Measurements from ENCODE around the gene DEPDC4. TPM values are rescaled to one million over a fixed set of nuclear protein-coding genes. Genes with fewer than 3 reads are reported as not detected.
A peak's percentile ranks its signal among the peaks of the same experiment; 100 is the strongest.

Gene DEPDC4
- total and polyA plus RNA-seq, 2 of the 4 experiments (the other 2 are of a cell fraction) = 0.72 to 0.79 TPM

DNA sequence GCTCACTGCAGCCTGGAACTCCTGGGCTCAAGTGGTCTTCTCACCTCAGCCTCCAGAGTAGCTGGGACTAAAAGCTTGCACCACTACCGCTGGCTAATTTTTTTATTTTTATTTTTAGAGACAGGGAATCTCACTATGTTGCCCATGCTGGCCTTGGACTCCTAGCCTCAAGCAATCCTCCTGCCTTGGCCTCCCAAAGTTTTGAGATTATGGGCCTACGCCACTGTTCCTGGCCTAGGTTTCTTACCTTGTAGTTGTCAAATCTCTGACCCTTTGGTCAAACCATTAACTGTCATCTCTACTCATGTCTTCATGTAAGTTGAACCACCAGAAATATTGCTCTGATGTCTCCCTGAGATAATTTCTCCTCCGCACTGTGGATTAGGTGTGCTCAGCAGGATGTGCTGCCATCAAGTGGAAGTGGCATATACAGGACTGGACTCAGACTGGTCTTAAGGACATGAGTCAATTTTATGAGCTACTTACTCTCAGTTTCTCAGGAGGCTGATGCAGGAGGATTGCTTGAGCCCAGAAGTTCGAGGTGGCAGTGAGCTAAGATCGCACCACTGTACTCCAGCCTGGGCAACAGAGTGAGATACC, 37.7 kb downstream of the DEPDC4 start:
- no peak overlapping the region for H2AK9ac ChIP-seq (replicated peaks; ENCODE audit: low read depth, low read length, poor library complexity)
- ChIA-PET POLR2A (ENCODE audit: unreplicated experiment) (no interaction called here), CTCF (interaction anchor here (0.6 kb wide), 2 partner anchors 155 to 169 kb away, joined by 3 to 4 read pairs; no protein-coding TSS in a partner anchor)
- H3K18ac ChIP-seq (ENCODE audit: low read depth, low read length) = no peak overlapping the region
- H2AFZ ChIP-seq (replicated peaks; ENCODE audit: low read length, poor library complexity) = no peak overlapping the region
- H3K79me1 ChIP-seq (ENCODE audit: low read depth in 1 of 2, low read length in 2 of 2) = no peaks in the 10 kb centered on the region
- no peaks in the 10 kb centered on the region for H3K9me1 ChIP-seq (ENCODE audit: insufficient read depth, low read length)
- no CpG with 5 or more reads among the region's 5 CpGs for WGBS, 2 experiments (ENCODE audit: extremely low coverage in 2 of 2, insufficient read length in 1 of 2)
- in situ Hi-C loops (cut with MboI; ENCODE audit: low sequenced_read_pairs) = no loop called here
- H4K91ac ChIP-seq (ENCODE audit: insufficient read depth, low read depth, low read length) = no peak overlapping the region
- peak; percentile 20; the same call in 1 of the 2 replicates for TF ChIP-seq RAD21 (IDR thresholded peaks at IDR 0.05; ENCODE audit: low read length)
- TF ChIP-seq, protein P1, sequence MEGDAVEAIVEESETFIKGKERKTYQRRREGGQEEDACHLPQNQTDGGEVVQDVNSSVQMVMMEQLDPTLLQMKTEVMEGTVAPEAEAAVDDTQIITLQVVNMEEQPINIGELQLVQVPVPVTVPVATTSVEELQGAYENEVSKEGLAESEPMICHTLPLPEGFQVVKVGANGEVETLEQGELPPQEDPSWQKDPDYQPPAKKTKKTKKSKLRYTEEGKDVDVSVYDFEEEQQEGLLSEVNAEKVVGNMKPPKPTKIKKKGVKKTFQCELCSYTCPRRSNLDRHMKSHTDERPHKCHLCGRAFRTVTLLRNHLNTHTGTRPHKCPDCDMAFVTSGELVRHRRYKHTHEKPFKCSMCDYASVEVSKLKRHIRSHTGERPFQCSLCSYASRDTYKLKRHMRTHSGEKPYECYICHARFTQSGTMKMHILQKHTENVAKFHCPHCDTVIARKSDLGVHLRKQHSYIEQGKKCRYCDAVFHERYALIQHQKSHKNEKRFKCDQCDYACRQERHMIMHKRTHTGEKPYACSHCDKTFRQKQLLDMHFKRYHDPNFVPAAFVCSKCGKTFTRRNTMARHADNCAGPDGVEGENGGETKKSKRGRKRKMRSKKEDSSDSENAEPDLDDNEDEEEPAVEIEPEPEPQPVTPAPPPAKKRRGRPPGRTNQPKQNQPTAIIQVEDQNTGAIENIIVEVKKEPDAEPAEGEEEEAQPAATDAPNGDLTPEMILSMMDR (conservative IDR thresholded peaks at IDR 0.05; ENCODE audit: low read depth, low read length) = 0 out of 2 replicates have a peak, but pooled peaks have one; percentile 11
- TF ChIP-seq SMC3 (IDR thresholded peaks at IDR 0.05; ENCODE audit: low read depth, low read length) = no peak
- TF ChIP-seq BHLHE40 (IDR thresholded peaks at IDR 0.05; ENCODE audit: low read depth, low read length) = no peak
- H4K20me1 ChIP-seq (ENCODE audit: insufficient read depth, low read length) = no peaks in the 10 kb centered on the region
- H3K36me3 ChIP-seq (ENCODE audit: control insufficient read depth, insufficient read depth, low read length) = peaks cover 5% of the 10 kb centered on the region; the same call in 1 of the 2 replicates
- peaks cover 1% of the 10 kb centered on the region; the same call in 1 of the 2 replicates for H3K4me1 ChIP-seq (ENCODE audit: control insufficient read depth, insufficient read depth, low read length)
- no peak overlapping the region for H3K4me2 ChIP-seq (ENCODE audit: low read depth, low read length)
- ATAC-seq (ENCODE audit: low read depth) (peak; percentile 46; the same call in 1 of the 2 replicates), DNase-seq (peak; percentile 13)
- H3K9me3 ChIP-seq (ENCODE audit: control insufficient read depth, insufficient read depth, low read length) = no peaks in the 10 kb centered on the region
- H3K4me3 ChIP-seq (ENCODE audit: insufficient read depth, low read depth, low read length) = no peak overlapping the region
- no peak overlapping the region for H3K14ac ChIP-seq (replicated peaks; ENCODE audit: low read depth, low read length)
- H3K9ac ChIP-seq (ENCODE audit: low read depth, low read length) = no peak overlapping the region
- no peak overlapping the region for H2BK5ac ChIP-seq (ENCODE audit: low read depth, low read length, poor library complexity, severe bottlenecking)
- no peak overlapping the region for H2BK120ac ChIP-seq (ENCODE audit: low read depth, low read length)
- H3K27ac ChIP-seq (ENCODE audit: insufficient read depth, low read length) = no peak overlapping the region
- no peak overlapping the region for H3K56ac ChIP-seq (ENCODE audit: extremely low read depth, insufficient read depth, low read length)
- no peak overlapping the region for H4K8ac ChIP-seq (ENCODE audit: low read depth in 2 of 2, low read length in 2 of 2)
- H2BK15ac ChIP-seq (ENCODE audit: low read depth, low read length) = no peak overlapping the region
- no peaks in the 10 kb centered on the region for H3K27me3 ChIP-seq (ENCODE audit: control insufficient read depth, insufficient read depth, low read length)
- no peak overlapping the region for H3K4ac ChIP-seq (ENCODE audit: low read depth, low read length)
- intact Hi-C loops (cut with micrococcal nuclease) = no loop called here
- H3K23ac ChIP-seq (ENCODE audit: low read depth, low read length) = no peak overlapping the region
- BruUV-seq (replicated peaks) = no TSS peak
- H4K5ac ChIP-seq (ENCODE audit: low read depth, low read length) = no peak overlapping the region
- dilution Hi-C loops (cut with HindIII; ENCODE audit: low sequenced_read_pairs, unreplicated experiment) = no loop called here
- no peak overlapping the region for H2AK5ac ChIP-seq (ENCODE audit: low read depth, low read length)
- no peak overlapping the region for H2BK20ac ChIP-seq (ENCODE audit: low read depth, low read length)

All from IMR-90 (cell line).